DND-41 (cell line): ENCODE results near the gene GID8.

Experiments
- CTCF ChIP-seq: IDR thresholded peaks from 2 replicates; pipeline ENCODE4 v1.5.1; 2012; ENCODE audit warnings: borderline replicate concordance, low read length, moderate library complexity, mild to moderate bottlenecking; ENCODE audit not compliant: poor library complexity, severe bottlenecking; ENCODE audit errors: extremely low read depth
- EZH2 ChIP-seq: IDR thresholded peaks from 3 replicates; pipeline ENCODE4 v1.6.1; 2012; ENCODE audit warnings: borderline replicate concordance, low read depth, mild to moderate bottlenecking, moderate library complexity, low read length, inconsistent platforms; ENCODE audit not compliant: severe bottlenecking

- TF ChIP-seq CTCF: no peak
- no peak for TF ChIP-seq EZH2
Measured at GRCh38 chr20:62982124-62983075, 44.5 kb downstream of the GID8 start.
